PC-3 (cell line): ENCODE measurements around the gene RASGRP1. TPM values are rescaled to one million over a fixed set of nuclear protein-coding genes. Genes with fewer than 3 reads are reported as not detected.

ENCODE experiments used
- ATAC-seq: fragments of 200-7000 bp; cut with Tn5 transposase; 2 replicates; pipeline ENCODE4 v1.9.1; 2020; ENCODE audit warnings: mild to moderate bottlenecking, moderate library complexity
- BruUV-seq: library from RNA; stranded (reverse); fragments of 400-500 nt; replicated peaks from 2 replicates; lab custom pipeline; 2021; lab: Mats Ljungman, UMichigan
- CTCF ChIA-PET: fragments of 300-600 bp; sonication (Branson Sonifier 250); formaldehyde crosslinking; loops from one replicate; lab custom pipeline; 2022; ENCODE audit warnings: antibody characterized with exemption; lab: Charles Lee
- POLR2A ChIA-PET: fragments of 300-600 bp; sonication (Branson Sonifier 250); formaldehyde crosslinking; loops from one replicate; lab custom pipeline; 2022; ENCODE audit warnings: antibody characterized with exemption; ENCODE audit not compliant: unreplicated experiment; lab: Charles Lee
- DNase-seq: peaks from one replicate; pipeline ENCODE4 v3.0.0-alpha.2; 2015
- H2AFZ ChIP-seq: fragments of 300-600 bp; sonication (generic); 2 replicates; pipeline ENCODE4 v1.6.0; 2016; ENCODE audit warnings: antibody characterized with exemption, low read length
- H3F3A ChIP-seq: fragments of 300-600 bp; sonication (generic); one replicate; pipeline ENCODE4 v1.6.0; 2017; ENCODE audit warnings: antibody characterized with exemption, low read length, control low read depth, mild to moderate bottlenecking; ENCODE audit not compliant: unreplicated experiment
- H3K27ac ChIP-seq: fragments of 300-600 bp; sonication (generic); 2 replicates; pipeline ENCODE4 v1.5.1; 2016; ENCODE audit warnings: mild to moderate bottlenecking, low read length
- H3K27me3 ChIP-seq: fragments of 300-600 bp; sonication (generic); 2 replicates; pipeline ENCODE4 v1.6.1; 2016; ENCODE audit warnings: low read length, mixed read lengths
- H3K36me3 ChIP-seq: fragments of 300-600 bp; sonication (generic); 2 replicates; pipeline ENCODE4 v1.6.1; 2016; ENCODE audit warnings: low read depth, mixed run types, low read length, mixed read lengths
- H3K4me1 ChIP-seq: fragments of 300-600 bp; sonication (generic); 2 replicates; pipeline ENCODE4 v1.5.1; 2016; ENCODE audit warnings: low read length; ENCODE audit not compliant: insufficient read depth
- H3K4me2 ChIP-seq: fragments of 300-600 bp; sonication (generic); 2 replicates; pipeline ENCODE4 v1.6.0; 2016; ENCODE audit warnings: low read length
- H3K4me3 ChIP-seq: fragments of 300-600 bp; sonication (generic); 2 replicates; pipeline ENCODE4 v1.5.1; 2016; ENCODE audit warnings: mild to moderate bottlenecking, low read length, mixed read lengths
- H3K79me2 ChIP-seq: fragments of 300-600 bp; sonication (generic); 2 replicates; pipeline ENCODE4 v1.6.1; 2017; ENCODE audit warnings: low read length, mixed read lengths
- H3K9ac ChIP-seq: fragments of 300-600 bp; sonication (generic); 2 replicates; pipeline ENCODE4 v1.6.0; 2016; ENCODE audit warnings: mild to moderate bottlenecking, low read length
- H3K9me2 ChIP-seq: fragments of 300-600 bp; sonication (generic); replicated peaks from 2 replicates; pipeline ENCODE4 v1.6.1; 2016; ENCODE audit warnings: mixed run types, low read length, mixed read lengths
- H3K9me3 ChIP-seq: fragments of 300-600 bp; sonication (generic); 2 replicates; pipeline ENCODE4 v1.6.1; 2016; ENCODE audit warnings: low read length, mixed read lengths
- H4K20me1 ChIP-seq: fragments of 300-600 bp; sonication (generic); 2 replicates; pipeline ENCODE4 v1.6.1; 2016; ENCODE audit warnings: low read length, mixed read lengths
- CTCF ChIP-seq: fragments of 300-600 bp; sonication (generic); conservative IDR thresholded peaks from 2 replicates; pipeline ENCODE4 v1.5.1; 2017; ENCODE audit warnings: antibody characterized with exemption, low read depth, mild to moderate bottlenecking, low read length
- EZH2 ChIP-seq: fragments of 300-600 bp; sonication (generic); IDR thresholded peaks from one replicate; pipeline ENCODE4 v1.6.1; 2017; ENCODE audit warnings: antibody characterized with exemption, mild to moderate bottlenecking, low read length; ENCODE audit not compliant: unreplicated experiment
- EZH2phosphoT487 ChIP-seq: fragments of 300-600 bp; sonication (generic); IDR thresholded peaks from 2 replicates; pipeline ENCODE4 v1.6.1; 2018; ENCODE audit warnings: mild to moderate bottlenecking, antibody characterized with exemption, low read length, borderline replicate concordance
- intact Hi-C: fragments of 100-400 bp; cut with micrococcal nuclease; formaldehyde crosslinking; loops from 2 replicates; pipeline ENCODE4 v1.9.0; 2023
- total RNA-seq: library from RNA; depleted of rRNA; stranded (reverse); fragments of >200 nt; gene quantifications from 2 replicates; pipeline ENCODE4 v1.2.3, GENCODE V29; 2014

Gene RASGRP1
- total RNA-seq, 1 experiment from 2014 or later: not detected

GRCh38 chr15:38460543-38460942 is 104.1 kb downstream of the RASGRP1 start:
- Histone ChIP-seq H3K4me1 (peaks cover 18% of the 10 kb centered on the region), H3K36me3 (peaks cover 6% of the 10 kb centered on the region; the same call in 1 of the 2 replicates), H3K9me2 (no peaks in the 10 kb centered on the region), H3K27ac (no peak overlapping the region), H3F3A (no peaks in the 10 kb centered on the region), H3K79me2 (peaks cover 93% of the 10 kb centered on the region), H2AFZ (no peak overlapping the region), H4K20me1 (peaks cover 63% of the 10 kb centered on the region), H3K4me3 (no peak overlapping the region), H3K4me2 (peak overlapping the region; percentile 47), H3K9ac (no peak overlapping the region), H3K9me3 (no peaks in the 10 kb centered on the region), H3K27me3 (no peaks in the 10 kb centered on the region)
- ATAC-seq (peak; percentile 40; the same call in 1 of the 2 replicates), DNase-seq (no peak)
- intact Hi-C loops: no loop called here
- no peak for TF ChIP-seq EZH2
- no peak for TF ChIP-seq CTCF
- TF ChIP-seq EZH2phosphoT487: no peak
- CTCF ChIA-PET: interaction anchor here (0.7 to 1.1 kb wide), 2 partner anchors 14 to 20 kb away, joined by 3 to 4 read pairs; no protein-coding TSS in a partner anchor
- POLR2A ChIA-PET: interaction anchor here (0.5 to 0.7 kb wide), 2 partner anchors 49 to 1262 kb away, joined by 3 to 6 read pairs; no protein-coding TSS in a partner anchor
- no TSS peak for BruUV-seq

DNA sequence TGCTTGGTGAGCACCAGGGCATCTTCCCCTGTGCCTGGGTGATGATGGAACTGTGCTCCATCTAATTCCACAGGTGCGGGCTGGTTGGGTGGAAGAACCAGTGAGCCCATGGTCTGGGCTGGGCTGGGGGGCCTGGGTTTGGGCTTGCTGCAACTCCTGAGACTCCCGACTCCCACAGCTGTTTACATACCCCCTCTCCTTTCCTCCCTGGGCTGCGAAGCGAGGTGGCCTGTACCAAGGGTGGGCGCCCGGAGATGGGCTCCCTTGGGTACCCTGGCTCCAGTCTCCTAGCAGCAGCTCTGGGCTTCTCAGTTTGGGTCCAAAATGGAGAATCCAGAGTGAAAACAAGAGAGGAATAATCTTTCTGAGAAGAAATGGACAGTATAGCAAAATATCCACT is 105.1 kb downstream of the RASGRP1 start:
- Histone ChIP-seq H4K20me1 (peaks cover 73% of the 10 kb centered on the region), H3K4me1 (peaks cover 24% of the 10 kb centered on the region), H3K36me3 (peaks cover 6% of the 10 kb centered on the region; the same call in 1 of the 2 replicates), H3K9ac (no peak overlapping the region), H3K79me2 (peaks cover 96% of the 10 kb centered on the region), H2AFZ (no peak overlapping the region), H3K27ac (no peak overlapping the region), H3K4me3 (no peak overlapping the region), H3K27me3 (no peaks in the 10 kb centered on the region), H3K9me3 (no peaks in the 10 kb centered on the region), H3K4me2 (no peak overlapping the region), H3F3A (no peaks in the 10 kb centered on the region), H3K9me2 (no peaks in the 10 kb centered on the region)
- no peak for TF ChIP-seq EZH2phosphoT487
- TF ChIP-seq EZH2: no peak
- no peak for TF ChIP-seq CTCF
- ChIA-PET POLR2A (no interaction called here), CTCF (no interaction called here)
- no peak for DNase-seq
- no TSS peak for BruUV-seq
- intact Hi-C loops: no loop called here
- no peak for ATAC-seq

GRCh38 chr15:38458646-38459045 is 106.0 kb downstream of the RASGRP1 start:
- no peaks in the 10 kb centered on the region for H3K9me2 ChIP-seq
- peaks cover 24% of the 10 kb centered on the region for H3K4me1 ChIP-seq
- TF ChIP-seq EZH2 (no peak), EZH2phosphoT487 (no peak)
- H4K20me1 ChIP-seq: peaks cover 67% of the 10 kb centered on the region
- H3F3A ChIP-seq: no peaks in the 10 kb centered on the region
- no TSS peak for BruUV-seq
- ATAC-seq (no peak), DNase-seq (no peak)
- H3K4me2 ChIP-seq: no peak overlapping the region
- H3K27ac ChIP-seq: no peak overlapping the region
- no peak overlapping the region for H3K9ac ChIP-seq
- H3K9me3 ChIP-seq: no peaks in the 10 kb centered on the region
- H3K79me2 ChIP-seq: peaks cover 94% of the 10 kb centered on the region
- no peak overlapping the region for H3K4me3 ChIP-seq
- ChIA-PET POLR2A (no interaction called here), CTCF (no interaction called here)
- peaks cover 6% of the 10 kb centered on the region; the same call in 1 of the 2 replicates for H3K36me3 ChIP-seq
- H3K27me3 ChIP-seq: no peaks in the 10 kb centered on the region
- intact Hi-C loops: no loop called here
- H2AFZ ChIP-seq: no peak overlapping the region
